Osteocyte (in vitro differentiated cells): ENCODE data around the gene ST6GALNAC2. TPM values are rescaled to one million over a fixed set of nuclear protein-coding genes. Genes with fewer than 3 reads are reported as not detected.
A peak's percentile ranks its signal among the peaks of the same experiment; 100 is the strongest.

Source experiments
- DNase-seq: peaks from one replicate; pipeline ENCODE4 v3.0.0; 2021; ENCODE audit warnings: mixed read lengths; ENCODE audit not compliant: unreplicated experiment; ENCODE audit errors: extremely low spot score
- H3K27ac Mint-ChIP-seq: one replicate; pipeline ENCODE4 v1.8.0; 2021; ENCODE audit warnings: mild to moderate bottlenecking, mixed read lengths; ENCODE audit not compliant: unreplicated experiment
- H3K27me3 Mint-ChIP-seq: one replicate; pipeline ENCODE4 v1.8.0; 2021; ENCODE audit warnings: mixed read lengths; ENCODE audit not compliant: unreplicated experiment
- H3K36me3 Mint-ChIP-seq: one replicate; pipeline ENCODE4 v1.8.0; 2021; ENCODE audit warnings: mixed read lengths; ENCODE audit not compliant: unreplicated experiment
- H3K4me1 Mint-ChIP-seq: one replicate; pipeline ENCODE4 v1.8.0; 2021; ENCODE audit warnings: mixed read lengths; ENCODE audit not compliant: unreplicated experiment
- H3K4me3 Mint-ChIP-seq: one replicate; pipeline ENCODE4 v1.8.0; 2021; ENCODE audit warnings: mild to moderate bottlenecking, moderate library complexity, mixed read lengths; ENCODE audit not compliant: unreplicated experiment
- H3K9me3 Mint-ChIP-seq: one replicate; pipeline ENCODE4 v1.8.0; 2021; ENCODE audit warnings: mixed read lengths; ENCODE audit not compliant: unreplicated experiment
- CTCF ChIP-seq: fragments of 200-600 bp; sonication (generic); IDR thresholded peaks from 2 replicates; pipeline ENCODE4 v1.5.0; 2021; ENCODE audit warnings: antibody characterized with exemption, mild to moderate bottlenecking, moderate library complexity
- total RNA-seq: library from RNA; stranded (reverse); gene quantifications from 2 replicates; pipeline ENCODE4 v1.2.1, GENCODE V29; 2021

Gene ST6GALNAC2
- total RNA-seq, 1 donor from 2014 or later = 3.3 TPM

DNA sequence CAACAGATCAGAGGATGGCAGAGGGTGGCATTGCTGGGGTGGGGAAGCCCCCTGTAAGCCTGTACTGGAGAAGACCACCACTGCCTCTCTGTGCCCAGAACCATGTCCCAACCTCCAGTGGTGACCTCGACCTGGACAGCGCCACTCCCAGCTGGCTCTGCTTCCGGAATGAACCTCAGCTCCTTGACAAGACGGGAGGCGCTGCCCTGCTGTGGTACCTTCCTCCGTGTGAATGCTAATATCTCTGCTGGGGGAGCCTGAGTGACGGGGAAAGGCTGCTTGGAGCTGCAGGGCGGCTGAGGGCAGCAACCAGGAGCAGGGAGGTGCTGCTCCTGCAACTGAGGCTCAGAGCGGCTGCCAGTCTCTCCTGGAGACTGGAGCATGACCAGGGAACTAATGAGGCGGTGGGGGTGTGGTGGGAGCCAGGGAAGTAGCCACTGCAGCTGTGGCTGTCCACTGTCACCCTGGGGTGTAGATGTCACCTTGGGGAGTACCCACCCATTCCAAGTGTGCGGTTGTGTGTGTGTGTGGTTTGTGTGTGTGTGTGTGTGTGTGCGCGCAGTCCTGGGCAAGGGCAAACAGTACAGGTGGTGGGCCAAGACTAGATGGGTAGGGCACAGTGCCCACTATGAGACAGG lies 39.6 kb downstream of the ST6GALNAC2 start:
- Mint-ChIP-seq H3K27me3 (no peaks in the 10 kb centered on the region), H3K4me3 (no peak overlapping the region), H3K36me3 (peaks cover 2% of the 10 kb centered on the region), H3K4me1 (peaks cover 21% of the 10 kb centered on the region), H3K9me3 (no peaks in the 10 kb centered on the region), H3K27ac (no peak overlapping the region)
- TF ChIP-seq CTCF = no peak
- no peak for DNase-seq

- no peak for DNase-seq
- Mint-ChIP-seq H3K4me3 (no peak overlapping the region), H3K36me3 (no peaks in the 10 kb centered on the region), H3K27me3 (no peaks in the 10 kb centered on the region), H3K9me3 (no peaks in the 10 kb centered on the region), H3K27ac (peak overlapping the region; percentile 55), H3K4me1 (peaks cover 25% of the 10 kb centered on the region)
- no peak for TF ChIP-seq CTCF
Measured at GRCh38 chr17:76544546-76545365, 40.9 kb downstream of the ST6GALNAC2 start.

GRCh38 chr17:76543826-76544545 lies 41.7 kb downstream of the ST6GALNAC2 start:
- DNase-seq = no peak
- H3K4me3 Mint-ChIP-seq = peak overlapping the region; percentile 17
- H3K27ac Mint-ChIP-seq = peak overlapping the region; percentile 55

GRCh38 chr17:76543482-76543825 lies 42.2 kb downstream of the ST6GALNAC2 start:
- H3K4me3 Mint-ChIP-seq = no peak overlapping the region
- no peak for DNase-seq
- no peaks in the 10 kb centered on the region for H3K36me3 Mint-ChIP-seq
- H3K4me1 Mint-ChIP-seq = peaks cover 30% of the 10 kb centered on the region
- H3K27me3 Mint-ChIP-seq = no peaks in the 10 kb centered on the region
- no peaks in the 10 kb centered on the region for H3K9me3 Mint-ChIP-seq
- no peak for TF ChIP-seq CTCF
- H3K27ac Mint-ChIP-seq = no peak overlapping the region

More at GRCh38 chr17:76543826-76544545, 41.7 kb downstream of the ST6GALNAC2 start:
- no peak for TF ChIP-seq CTCF
- Mint-ChIP-seq H3K36me3 (no peaks in the 10 kb centered on the region), H3K4me1 (peaks cover 25% of the 10 kb centered on the region), H3K9me3 (no peaks in the 10 kb centered on the region), H3K27me3 (no peaks in the 10 kb centered on the region)

DNA sequence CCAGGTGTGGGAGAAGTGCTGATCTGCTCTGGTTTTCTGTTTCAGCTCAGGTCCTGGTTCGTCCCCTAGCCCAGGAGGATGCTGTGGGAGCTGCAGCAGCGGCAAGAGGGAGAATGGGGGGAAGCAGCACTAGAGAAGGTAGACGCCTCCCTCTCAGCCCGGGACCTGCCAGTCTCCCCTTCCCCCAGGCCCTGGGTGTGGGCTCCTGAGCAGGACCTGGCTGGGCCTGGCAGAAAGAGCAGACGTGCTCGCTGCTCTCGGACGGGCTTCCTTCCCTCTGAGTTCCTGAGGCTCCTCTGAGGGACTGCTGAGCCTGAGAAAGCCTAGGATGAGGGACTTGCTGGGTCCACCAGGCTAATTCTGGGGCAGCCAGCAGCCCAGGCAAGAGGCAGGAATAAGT lies 42.7 kb downstream of the ST6GALNAC2 start:
- no peaks in the 10 kb centered on the region for H3K36me3 Mint-ChIP-seq
- no peaks in the 10 kb centered on the region for H3K27me3 Mint-ChIP-seq
- H3K9me3 Mint-ChIP-seq = no peaks in the 10 kb centered on the region
- TF ChIP-seq CTCF = no peak
- H3K4me3 Mint-ChIP-seq = no peak overlapping the region
- DNase-seq = no peak
- peaks cover 30% of the 10 kb centered on the region for H3K4me1 Mint-ChIP-seq
- no peak overlapping the region for H3K27ac Mint-ChIP-seq
